WTC11 (cell line): Measurements from ENCODE around the gene FAR2. TPM values are rescaled to one million over a fixed set of nuclear protein-coding genes. Genes with fewer than 3 reads are reported as not detected.

Source experiments
- ATAC-seq: fragments of 200-7000 bp; cut with Tn5 transposase; 2 replicates; pipeline ENCODE4 v1.10.0; 2021; ENCODE audit warnings: mild to moderate bottlenecking, moderate library complexity
- CTCF ChIA-PET: fragments of 300-600 bp; sonication (Branson Sonifier 250); formaldehyde crosslinking; loops from one replicate; lab custom pipeline; 2021; ENCODE audit warnings: antibody characterized with exemption; lab: Charles Lee
- POLR2A ChIA-PET: fragments of 350-600 bp; sonication (Branson Sonifier 250); formaldehyde crosslinking; loops from one replicate; lab custom pipeline; 2021; ENCODE audit warnings: antibody characterized with exemption; lab: Charles Lee
- DNase-seq: peaks from one replicate; pipeline ENCODE4 v3.0.0; 2021; ENCODE audit warnings: low spot score
- H3K27ac Mint-ChIP-seq: 2 replicates; pipeline ENCODE4 v1.8.0; 2021; ENCODE audit warnings: mixed read lengths
- H3K27me3 Mint-ChIP-seq: 2 replicates; pipeline ENCODE4 v1.8.0; 2021; ENCODE audit warnings: low read depth, mild to moderate bottlenecking, moderate library complexity, mixed read lengths
- H3K36me3 Mint-ChIP-seq: 2 replicates; pipeline ENCODE4 v1.8.0; 2021; ENCODE audit warnings: mixed read lengths
- H3K4me1 Mint-ChIP-seq: 2 replicates; pipeline ENCODE4 v1.8.0; 2022; ENCODE audit warnings: mixed read lengths
- H3K4me3 Mint-ChIP-seq: 2 replicates; pipeline ENCODE4 v1.8.0; 2021; ENCODE audit warnings: mild to moderate bottlenecking, moderate library complexity, mixed read lengths
- H3K9me3 Mint-ChIP-seq: 2 replicates; pipeline ENCODE4 v1.8.0; 2021; ENCODE audit warnings: mixed read lengths
- CBFB ChIP-seq: sonication (generic); formaldehyde crosslinking; IDR thresholded peaks from 2 replicates; pipeline ENCODE4 v1.8.1; 2022; ENCODE audit warnings: mild to moderate bottlenecking, low read depth, missing genetic modification reagents
- E2F5 ChIP-seq: sonication (generic); formaldehyde crosslinking; IDR thresholded peaks from 2 replicates; pipeline ENCODE4 v1.8.1; 2022; ENCODE audit warnings: mild to moderate bottlenecking, moderate library complexity, missing genetic modification reagents
- EMX1 ChIP-seq: fragments of 250-450 bp; sonication (Bioruptor Pico); IDR thresholded peaks from 2 replicates; pipeline ENCODE4 v1.8.0; 2021; ENCODE audit warnings: mild to moderate bottlenecking
- ETV6 ChIP-seq: sonication (generic); formaldehyde crosslinking; IDR thresholded peaks from 2 replicates; pipeline ENCODE4 v1.8.1; 2022; ENCODE audit warnings: mild to moderate bottlenecking, missing genetic modification reagents
- KAT7 ChIP-seq: sonication (generic); formaldehyde crosslinking; IDR thresholded peaks from 2 replicates; pipeline ENCODE4 v1.8.1; 2023; ENCODE audit warnings: missing genetic modification reagents, mild to moderate bottlenecking, borderline replicate concordance
- MAX ChIP-seq: sonication (generic); formaldehyde crosslinking; IDR thresholded peaks from 2 replicates; pipeline ENCODE4 v1.8.0; 2022; ENCODE audit warnings: mild to moderate bottlenecking, missing genetic modification reagents
- NFE2L1 ChIP-seq: sonication (generic); formaldehyde crosslinking; IDR thresholded peaks from 2 replicates; pipeline ENCODE4 v1.8.1; 2023; ENCODE audit warnings: missing genetic modification reagents
- PRDM15 ChIP-seq: sonication (generic); formaldehyde crosslinking; IDR thresholded peaks from 2 replicates; pipeline ENCODE4 v1.8.0; 2022; ENCODE audit warnings: missing genetic modification reagents
- PREB ChIP-seq: sonication (generic); formaldehyde crosslinking; IDR thresholded peaks from 2 replicates; pipeline ENCODE4 v1.8.1; 2022; ENCODE audit warnings: mild to moderate bottlenecking, missing genetic modification reagents, moderate library complexity, borderline replicate concordance
- SMAD3 ChIP-seq: sonication (generic); formaldehyde crosslinking; IDR thresholded peaks from 2 replicates; pipeline ENCODE4 v1.8.0; 2022; ENCODE audit warnings: missing genetic modification reagents, mild to moderate bottlenecking, borderline replicate concordance
- SMAD4 ChIP-seq: sonication (generic); formaldehyde crosslinking; IDR thresholded peaks from 2 replicates; pipeline ENCODE4 v1.8.0; 2022; ENCODE audit warnings: mild to moderate bottlenecking, missing genetic modification reagents
- SP1 ChIP-seq: sonication (generic); formaldehyde crosslinking; conservative IDR thresholded peaks from 2 replicates; pipeline ENCODE4 v1.8.1; 2022; ENCODE audit warnings: missing genetic modification reagents
- STAT6 ChIP-seq: sonication (generic); formaldehyde crosslinking; conservative IDR thresholded peaks from 2 replicates; pipeline ENCODE4 v1.8.1; 2023; ENCODE audit warnings: mild to moderate bottlenecking, low read depth, missing genetic modification reagents, moderate library complexity
- ZBTB21 ChIP-seq: sonication (generic); formaldehyde crosslinking; IDR thresholded peaks from 2 replicates; pipeline ENCODE4 v1.8.1; 2023; ENCODE audit warnings: mild to moderate bottlenecking, missing genetic modification reagents, borderline replicate concordance
- ZNF232 ChIP-seq: sonication (generic); formaldehyde crosslinking; IDR thresholded peaks from 2 replicates; pipeline ENCODE4 v1.8.0; 2022; ENCODE audit warnings: mild to moderate bottlenecking, missing genetic modification reagents
- ZNF396 ChIP-seq: fragments of 250-450 bp; sonication (Bioruptor Pico); IDR thresholded peaks from 2 replicates; pipeline ENCODE4 v1.8.0; 2021; ENCODE audit warnings: mild to moderate bottlenecking, moderate library complexity, borderline replicate concordance
- total RNA-seq: library from RNA; stranded (reverse); gene quantifications from 3 replicates; pipeline ENCODE4 v1.2.3, GENCODE V29; 2021

Gene FAR2
- total RNA-seq, 1 experiment from 2014 or later: 20.0 TPM

GRCh38 chr12:29110506-29111442, 38.3 kb upstream of the FAR2 start (continued):
- TF ChIP-seq PRDM15 (no peak), SMAD3 (CRISPR knock-in tag) (no peak)

- ATAC-seq (no peak), DNase-seq (no peak)
- ChIA-PET CTCF (no interaction called here), POLR2A (no interaction called here)
- Mint-ChIP-seq H3K36me3 (peaks cover 26% of the 10 kb centered on the region), H3K27ac (no peak overlapping the region), H3K4me3 (no peak overlapping the region), H3K9me3 (peaks cover 47% of the 10 kb centered on the region), H3K4me1 (0 out of 2 replicates have a peak, but pooled peaks cover 2% of the 10 kb centered on the region), H3K27me3 (peaks cover 3% of the 10 kb centered on the region)
- TF ChIP-seq ZNF232 (no peak), ZBTB21 (no peak), ZNF396 (CRISPR knock-in tag) (no peak), NFE2L1 (CRISPR knock-in tag) (no peak), PREB (CRISPR knock-in tag) (no peak), MAX (no peak), CBFB (CRISPR knock-in tag) (no peak), ETV6 (CRISPR knock-in tag) (no peak), SMAD4 (CRISPR knock-in tag) (no peak), KAT7 (CRISPR knock-in tag) (no peak)
Observed at GRCh38 chr12:29113101-29113500, 36.0 kb upstream of the FAR2 start.

- ATAC-seq (no peak), DNase-seq (no peak)
- Mint-ChIP-seq H3K36me3 (peaks cover 17% of the 10 kb centered on the region), H3K27ac (no peak overlapping the region), H3K9me3 (peaks cover 31% of the 10 kb centered on the region), H3K27me3 (no peaks in the 10 kb centered on the region; the same call in 1 of the 2 replicates), H3K4me1 (0 out of 2 replicates have a peak, but pooled peaks cover 2% of the 10 kb centered on the region), H3K4me3 (no peak overlapping the region)
- TF ChIP-seq SP1 (CRISPR knock-in tag): no peak
- POLR2A ChIA-PET: no interaction called here
- CTCF ChIA-PET: no interaction called here
Observed at GRCh38 chr12:29116414-29116813, 32.7 kb upstream of the FAR2 start.

- Mint-ChIP-seq H3K4me1 (peaks cover 29% of the 10 kb centered on the region), H3K27me3 (peaks cover 3% of the 10 kb centered on the region; the same call in 1 of the 2 replicates), H3K27ac (no peak overlapping the region), H3K9me3 (peaks cover 21% of the 10 kb centered on the region), H3K36me3 (peaks cover 21% of the 10 kb centered on the region), H3K4me3 (no peak overlapping the region)
- no peak for DNase-seq
- ATAC-seq: no peak
- POLR2A ChIA-PET: interaction anchor here (0.5 kb wide), 1 partner anchor 28 kb away, joined by 3 read pairs; no protein-coding TSS in a partner anchor
- TF ChIP-seq EMX1 (CRISPR knock-in tag) (no peak), STAT6 (CRISPR knock-in tag) (no peak), E2F5 (no peak)
- CTCF ChIA-PET: no interaction called here
Observed at GRCh38 chr12:29131539-29131938, 17.5 kb upstream of the FAR2 start.
